GM19043 (cell line): Measurements from ENCODE around the gene MRPL55.
"Not testable (repeated sequence)": the region's sequence is repeated elsewhere in the genome, so short reads cannot be mapped to it uniquely, and the experiment has no call there.

ENCODE experiments used
- ATAC-seq: cut with Tn5 transposase; IDR thresholded peaks from one replicate; pipeline ENCODE4 v1.9.1; 2021; ENCODE audit warnings: low read depth; ENCODE audit not compliant: unreplicated experiment

MRPL55 gene

DNA sequence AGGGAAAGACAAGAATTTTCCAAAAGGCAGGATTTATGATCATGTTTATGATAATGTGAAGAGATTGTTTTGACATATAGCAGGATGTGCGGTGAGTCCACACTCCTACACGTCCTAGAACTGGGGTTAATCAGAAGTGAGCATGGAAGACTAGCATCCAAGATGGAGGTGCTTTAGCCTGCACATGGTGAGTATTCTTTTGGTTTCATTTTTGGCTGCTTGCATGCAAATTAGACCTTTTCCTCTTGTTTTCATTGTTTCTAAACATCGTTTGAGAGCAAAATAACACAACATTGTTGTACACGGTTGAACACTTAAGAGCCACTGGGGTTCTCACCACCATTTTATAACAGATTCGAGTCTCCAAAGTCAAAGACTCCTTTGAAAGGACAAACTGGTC, 16.1 kb upstream of the MRPL55 start:
- no peak for ATAC-seq

DNA sequence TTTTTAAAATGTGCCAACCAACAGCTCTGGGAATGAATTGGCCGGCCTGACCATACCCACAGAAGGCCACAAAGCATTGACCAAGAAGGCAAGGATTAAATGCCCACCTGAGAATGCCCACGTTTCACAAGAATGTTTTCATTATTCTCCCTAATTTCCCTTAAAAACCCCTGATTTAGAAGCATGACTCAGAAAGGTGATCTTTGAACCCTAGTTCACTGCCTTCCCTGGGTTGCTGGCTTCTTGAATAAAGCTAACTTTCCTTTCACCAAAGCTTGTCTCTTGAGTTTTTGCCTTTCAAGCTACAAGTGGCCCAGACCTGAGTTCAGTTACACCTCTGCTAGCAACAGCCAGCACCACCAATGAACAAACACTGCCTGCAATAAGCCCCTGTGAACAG, 14.4 kb upstream of the MRPL55 start:
- no peak for ATAC-seq

DNA sequence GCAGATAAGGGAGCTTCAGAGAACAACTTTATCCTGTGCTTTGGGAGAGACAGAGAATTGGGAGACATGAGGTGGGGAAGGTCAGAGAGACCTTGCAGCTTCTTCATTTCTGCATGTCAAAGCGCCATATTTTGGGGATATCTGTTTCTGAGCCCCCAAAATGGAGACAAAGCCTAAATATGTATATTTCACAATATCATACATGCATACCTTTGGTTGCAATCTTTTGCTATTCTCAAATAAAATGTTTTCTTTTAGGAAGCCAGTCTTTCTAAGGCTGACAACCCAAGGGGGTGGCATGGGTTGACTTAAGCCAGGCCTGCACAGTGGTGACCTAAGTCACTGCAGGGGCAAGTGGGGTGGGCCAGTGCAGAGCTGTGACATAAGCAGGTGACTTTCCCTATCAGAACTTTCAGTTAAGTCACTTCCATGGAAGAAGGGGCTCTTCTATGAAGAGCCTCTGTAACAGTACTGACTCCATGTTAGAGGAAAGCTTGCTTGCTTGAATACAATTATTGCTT, 13.9 kb upstream of the MRPL55 start:
- no peak for ATAC-seq

DNA sequence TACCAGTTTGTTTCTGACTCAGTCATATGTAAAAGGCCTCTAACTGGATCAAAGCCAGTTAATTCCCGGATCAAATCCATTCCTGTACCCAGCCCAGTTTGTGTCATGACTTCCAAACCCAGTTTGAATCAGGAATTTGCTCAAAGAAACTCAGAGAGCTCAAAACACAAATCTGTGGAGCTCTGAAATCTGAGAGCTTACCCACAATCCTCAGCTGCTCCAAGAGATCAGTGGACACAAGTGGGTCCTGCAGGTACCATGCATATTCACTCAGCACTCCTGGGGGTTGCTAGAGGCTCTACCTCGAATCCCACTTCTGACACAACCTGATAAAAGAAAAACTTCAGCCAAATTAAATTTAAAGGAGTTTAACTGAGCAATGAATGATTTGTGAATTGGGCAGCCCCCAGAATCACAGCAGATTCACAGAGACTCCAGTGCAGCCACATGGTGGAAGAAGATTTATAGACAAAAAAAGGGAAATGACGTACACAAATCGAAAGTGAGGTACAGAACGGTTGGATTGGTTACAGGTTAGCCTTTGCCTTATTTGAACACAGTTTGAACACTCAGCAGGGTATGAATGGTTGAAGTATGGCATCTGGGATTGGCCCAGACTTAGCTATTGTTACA, 11.9 kb upstream of the MRPL55 start:
- ATAC-seq, result no peak

DNA sequence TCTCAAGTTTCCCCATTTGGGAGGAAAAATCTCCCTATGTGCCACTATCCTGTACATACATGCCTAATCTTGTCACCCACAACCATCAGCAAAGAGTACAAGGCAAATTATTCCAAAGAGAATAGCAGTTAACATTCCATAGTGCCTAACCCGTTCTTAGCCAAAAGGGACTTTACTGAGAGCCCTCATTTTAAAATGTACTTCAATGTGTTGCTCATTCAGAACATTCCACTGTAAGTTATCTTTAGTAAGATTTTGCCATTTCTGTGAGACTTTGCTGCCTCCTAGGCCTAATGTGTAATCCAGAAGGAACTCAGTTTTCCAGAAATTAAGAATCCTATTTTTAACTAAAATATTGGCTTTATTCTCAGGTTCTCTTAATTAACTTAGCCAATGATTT, 11.3 kb upstream of the MRPL55 start:
- ATAC-seq, result no peak

DNA sequence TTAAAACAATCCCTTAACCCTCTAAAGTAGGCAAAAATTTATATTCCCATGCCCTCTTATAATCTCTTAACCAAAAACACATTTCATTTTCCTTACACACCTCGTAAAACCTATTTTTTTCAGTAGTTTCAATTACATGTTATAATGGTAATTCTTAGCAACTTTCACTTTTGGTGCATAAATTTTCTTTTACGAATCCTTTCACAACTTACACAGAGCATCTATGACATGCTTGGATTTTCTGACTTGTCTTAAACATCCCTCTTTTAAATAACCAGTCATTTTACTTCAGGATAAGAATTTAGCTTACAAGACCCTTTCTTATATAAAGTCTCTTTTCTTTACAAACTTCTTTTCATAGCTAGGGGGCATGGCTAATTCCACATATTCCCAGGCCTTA, 8.9 kb upstream of the MRPL55 start:
- no peak for ATAC-seq

DNA sequence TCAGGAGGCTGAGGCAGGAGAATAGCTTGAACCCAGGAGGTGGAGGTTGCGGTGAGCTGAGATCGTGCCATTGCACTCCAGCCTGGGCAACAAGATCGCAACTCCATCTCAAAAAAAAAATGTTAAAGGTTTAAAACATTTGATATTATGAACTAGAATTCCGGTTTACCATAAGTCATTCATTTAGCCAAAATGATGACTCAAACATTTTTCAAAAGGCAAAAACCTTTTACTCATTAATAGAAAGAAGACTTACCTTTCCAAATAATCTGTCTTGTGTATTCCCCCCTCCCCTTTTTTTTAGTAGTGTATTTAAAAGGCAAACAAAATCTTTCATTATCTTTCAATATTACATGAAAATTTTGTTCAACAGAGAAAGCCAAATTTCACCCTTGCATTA, 8.2 kb upstream of the MRPL55 start:
- ATAC-seq, result no peak

DNA sequence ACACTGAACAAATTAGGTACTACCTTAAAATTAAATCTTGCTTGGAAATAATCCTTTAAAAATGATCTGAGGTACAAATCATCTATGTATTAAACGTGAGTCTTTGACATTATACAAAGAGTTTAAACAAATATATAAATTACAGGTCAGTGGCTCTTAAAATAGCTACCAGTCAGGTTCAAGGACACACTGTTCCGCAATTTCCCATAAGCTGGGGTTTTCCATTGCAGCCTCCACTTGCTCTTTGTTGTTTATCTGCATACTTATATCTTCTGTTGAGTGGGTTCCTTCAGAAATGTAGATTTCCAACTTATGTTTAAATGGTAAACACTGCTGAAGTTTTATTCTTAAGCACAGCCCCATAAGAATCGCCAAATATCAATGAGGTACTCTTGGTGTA, 5.7 kb upstream of the MRPL55 start:
- no peak for ATAC-seq

DNA sequence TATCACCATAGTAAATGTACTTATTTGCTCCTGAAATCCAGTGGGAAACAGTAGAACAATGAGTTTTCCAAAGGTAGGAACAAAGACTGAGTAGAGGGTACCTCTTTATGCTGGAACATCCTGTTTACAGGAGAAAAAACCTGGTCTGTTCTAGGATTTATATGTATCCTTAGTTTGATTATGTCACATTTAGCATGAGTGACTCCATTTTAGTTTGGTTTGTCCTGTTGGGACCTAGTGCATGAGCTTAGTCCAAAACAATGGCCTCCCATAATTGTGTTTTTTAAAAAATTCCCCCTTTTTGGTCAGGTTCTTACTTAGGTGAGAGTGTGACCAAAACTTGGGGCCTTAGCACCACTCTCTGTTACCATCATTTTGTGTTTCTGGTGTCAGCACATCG, 3.5 kb upstream of the MRPL55 start:
- ATAC-seq, result no peak

DNA sequence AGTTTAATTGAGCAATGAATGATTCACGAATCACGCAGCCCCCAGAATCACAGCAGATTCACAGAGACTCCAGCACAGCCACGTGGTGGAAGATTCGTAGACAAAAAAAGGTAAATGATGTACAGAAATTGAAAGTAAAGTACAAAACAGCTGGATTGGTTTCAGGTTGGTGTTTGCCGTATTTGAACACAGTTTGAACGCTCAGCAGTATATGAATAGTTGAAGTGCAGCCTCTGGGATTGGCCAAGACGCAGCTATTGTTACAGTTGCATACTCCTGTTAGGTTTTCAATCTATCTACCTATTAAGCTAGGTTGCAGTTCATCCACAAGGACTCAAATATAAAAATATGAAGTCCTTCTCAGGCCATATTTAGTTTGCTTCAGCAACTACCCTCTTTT, 3.1 kb upstream of the MRPL55 start:
- no peak for ATAC-seq

DNA sequence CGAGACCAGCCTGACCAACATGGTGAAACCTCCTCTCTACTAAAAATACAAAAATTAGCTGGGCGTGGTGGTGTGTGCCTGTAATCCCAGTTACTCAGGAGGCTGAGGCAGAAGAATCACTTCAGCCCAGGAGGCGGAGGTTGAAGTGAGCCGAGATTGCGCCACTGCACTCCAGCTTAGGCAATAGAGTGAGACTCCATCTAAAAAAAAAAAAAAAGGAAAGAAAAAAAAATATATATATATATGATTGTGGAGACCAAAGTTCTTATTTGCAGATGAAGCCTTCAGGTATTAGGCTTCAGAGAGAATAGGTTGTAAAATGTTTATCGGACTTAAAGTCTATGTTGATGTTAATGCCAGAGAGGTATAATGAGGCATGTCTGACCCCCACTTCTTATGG, 2.2 kb upstream of the MRPL55 start:
- not testable (repeated sequence) for ATAC-seq

DNA sequence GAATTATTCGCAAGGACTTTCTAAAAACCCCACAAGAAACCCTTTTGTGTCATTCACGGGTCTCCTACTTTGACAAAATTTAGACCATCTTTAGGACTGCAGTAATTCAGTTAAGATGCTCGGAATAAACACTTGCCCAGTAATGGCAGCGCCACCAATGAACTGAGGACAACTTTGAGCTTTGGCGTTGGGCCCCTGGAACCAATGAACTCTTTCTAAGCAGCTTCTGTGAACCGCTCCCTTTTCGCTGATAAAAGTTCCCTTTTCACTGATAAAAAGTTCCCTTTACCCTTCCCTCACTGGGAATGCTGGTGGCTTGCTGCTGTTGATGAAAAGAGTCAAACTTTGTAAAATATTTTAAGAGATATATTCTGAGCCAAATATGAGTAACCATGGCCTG, 1.5 kb upstream of the MRPL55 start:
- no peak for ATAC-seq

DNA sequence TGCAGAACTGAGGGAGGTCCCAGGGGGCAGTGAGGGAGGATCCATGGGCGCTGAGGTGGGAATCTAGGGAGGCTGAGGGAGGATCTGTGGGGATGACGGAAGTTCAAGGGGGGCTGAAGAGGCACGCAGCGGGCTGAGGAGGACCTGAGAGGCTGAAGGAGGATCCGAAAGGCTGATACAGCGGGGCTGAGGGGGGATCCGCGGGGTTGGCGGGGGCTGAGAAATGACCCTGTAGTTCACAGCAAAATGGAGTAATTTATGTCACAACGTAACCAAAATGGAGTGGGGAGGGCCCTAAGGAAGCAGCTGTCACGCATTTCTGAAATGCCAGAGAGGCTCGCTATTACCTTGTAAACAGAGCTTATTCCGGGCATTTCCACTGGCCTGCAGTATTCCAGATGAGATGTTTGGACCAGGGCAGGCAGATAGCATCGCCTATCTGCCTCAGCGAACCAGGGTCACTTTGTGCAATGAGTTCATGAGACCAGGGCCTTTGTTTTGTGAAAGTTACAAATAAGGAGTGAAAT, 926 bp upstream of the MRPL55 start:
- ATAC-seq, result no peak

DNA sequence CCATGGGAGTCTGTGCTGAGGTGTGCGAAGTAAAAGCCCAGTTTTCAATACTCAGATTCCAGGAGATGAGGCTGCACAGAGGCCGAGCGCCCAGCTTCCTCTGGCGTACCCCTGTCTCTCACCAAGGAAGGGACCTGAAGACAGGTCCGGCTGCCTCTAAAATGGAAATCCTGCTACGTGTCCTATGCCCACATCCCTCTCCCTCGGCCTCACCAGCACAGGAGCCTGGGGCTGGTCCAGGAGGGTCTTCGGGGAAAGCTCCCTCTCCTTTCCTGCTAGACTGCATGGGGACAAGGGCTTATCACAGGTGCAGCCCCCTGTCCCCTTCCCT, 392 bp downstream of the MRPL55 start:
- no peak for ATAC-seq

DNA sequence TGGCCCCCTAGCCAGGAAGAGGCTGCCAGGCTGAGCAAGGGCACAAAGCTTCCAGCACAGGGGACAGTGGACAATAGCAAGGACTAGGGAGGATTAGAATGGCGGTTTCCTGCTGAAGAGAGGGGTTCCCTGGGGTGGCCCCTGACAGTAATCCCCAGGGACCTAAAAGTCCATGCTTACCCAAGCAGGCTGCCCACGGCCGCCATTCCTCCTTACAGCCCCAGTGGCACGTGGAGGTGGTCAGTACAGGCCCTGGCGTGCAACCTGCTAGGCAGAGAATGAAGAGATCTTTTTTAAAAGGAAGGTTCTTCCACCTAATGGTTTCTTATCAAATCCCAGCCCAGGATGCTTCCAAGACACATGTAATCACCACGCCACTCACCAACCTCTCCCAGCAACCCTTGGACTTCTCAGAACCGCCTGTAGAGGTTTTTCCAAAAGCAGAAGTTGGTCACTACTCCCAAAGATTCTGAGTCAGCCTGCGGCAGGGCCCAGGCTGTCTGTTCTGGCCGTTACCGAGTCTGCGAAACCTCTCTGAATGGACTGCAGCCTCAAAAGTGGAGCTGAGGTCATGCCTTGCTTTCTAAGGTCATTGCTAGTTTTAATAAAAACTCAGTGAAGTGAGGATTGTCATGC, 926 bp downstream of the MRPL55 start:
- ATAC-seq, result no peak

DNA sequence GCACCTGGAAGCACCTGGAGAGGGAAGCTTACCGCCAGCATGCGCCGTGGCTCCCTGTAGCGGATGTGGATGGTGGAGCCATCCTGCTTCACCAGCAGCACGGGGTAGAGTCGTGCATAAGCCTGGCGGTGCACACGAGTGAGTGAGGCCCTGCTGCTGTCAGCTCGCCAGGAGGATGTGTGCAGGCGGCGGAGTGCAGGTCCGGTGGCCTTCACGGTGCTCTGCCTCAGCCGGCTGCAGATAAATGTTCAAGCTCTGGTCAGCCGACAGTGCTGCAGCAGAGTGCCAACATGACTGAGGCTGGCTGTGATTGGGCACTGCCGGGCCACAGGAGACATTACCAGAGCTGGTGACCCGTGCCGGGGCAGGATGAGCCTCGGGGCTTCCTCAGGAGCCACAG, 1.5 kb downstream of the MRPL55 start:
- ATAC-seq, result no peak

DNA sequence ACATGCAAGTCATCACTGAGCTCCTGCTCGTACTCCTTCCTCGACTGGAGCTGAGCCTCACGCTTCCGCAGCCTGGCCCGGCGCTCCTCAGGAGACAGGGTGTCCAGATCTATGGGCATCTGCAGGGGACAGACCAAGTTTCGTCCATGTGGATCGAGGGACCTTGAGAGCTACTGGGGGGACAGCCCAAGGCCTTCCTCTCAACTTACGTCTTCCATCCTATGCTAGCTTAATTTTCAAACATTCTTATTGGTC, 2.4 kb downstream of the MRPL55 start:
- ATAC-seq, result no peak

DNA sequence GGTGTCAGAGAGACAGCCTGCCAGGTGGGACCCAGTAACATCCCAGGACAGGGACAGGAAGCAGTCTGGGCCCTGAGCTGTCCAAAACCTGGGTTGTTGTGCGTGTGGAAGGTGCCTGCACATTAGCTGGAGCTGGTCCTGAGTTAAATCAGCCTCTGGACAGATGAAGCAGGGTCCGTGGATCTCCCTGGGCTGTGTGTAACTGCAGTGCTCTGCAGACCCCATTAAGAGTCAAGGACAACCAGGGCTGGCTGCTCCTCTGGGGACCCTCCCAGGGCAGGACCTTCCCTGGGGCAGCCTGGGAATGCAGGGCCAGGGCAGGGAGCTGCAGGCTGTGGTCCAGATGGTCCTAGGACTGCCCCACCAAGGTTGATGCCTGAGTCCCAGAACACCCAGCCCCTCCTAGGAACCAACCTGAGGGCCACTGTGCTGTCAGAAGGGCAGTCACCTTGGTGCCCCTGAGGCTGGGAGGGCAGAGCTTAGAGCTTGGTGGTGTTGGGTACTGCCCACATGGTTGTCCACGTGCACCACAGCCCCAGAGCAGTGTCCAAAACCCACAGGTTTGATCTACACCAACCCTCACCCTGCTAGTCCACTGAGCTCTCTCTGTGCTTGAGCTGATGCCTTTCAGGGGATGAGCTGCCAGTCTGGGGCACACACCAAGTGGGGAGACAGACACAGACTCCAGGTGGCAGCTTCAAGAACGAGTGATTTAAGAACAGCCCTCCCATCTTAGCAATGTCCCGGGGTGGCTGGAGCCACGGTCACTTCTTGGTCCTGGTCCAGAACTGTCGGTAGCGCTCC, 2.9 kb downstream of the MRPL55 start:
- no peak for ATAC-seq

DNA sequence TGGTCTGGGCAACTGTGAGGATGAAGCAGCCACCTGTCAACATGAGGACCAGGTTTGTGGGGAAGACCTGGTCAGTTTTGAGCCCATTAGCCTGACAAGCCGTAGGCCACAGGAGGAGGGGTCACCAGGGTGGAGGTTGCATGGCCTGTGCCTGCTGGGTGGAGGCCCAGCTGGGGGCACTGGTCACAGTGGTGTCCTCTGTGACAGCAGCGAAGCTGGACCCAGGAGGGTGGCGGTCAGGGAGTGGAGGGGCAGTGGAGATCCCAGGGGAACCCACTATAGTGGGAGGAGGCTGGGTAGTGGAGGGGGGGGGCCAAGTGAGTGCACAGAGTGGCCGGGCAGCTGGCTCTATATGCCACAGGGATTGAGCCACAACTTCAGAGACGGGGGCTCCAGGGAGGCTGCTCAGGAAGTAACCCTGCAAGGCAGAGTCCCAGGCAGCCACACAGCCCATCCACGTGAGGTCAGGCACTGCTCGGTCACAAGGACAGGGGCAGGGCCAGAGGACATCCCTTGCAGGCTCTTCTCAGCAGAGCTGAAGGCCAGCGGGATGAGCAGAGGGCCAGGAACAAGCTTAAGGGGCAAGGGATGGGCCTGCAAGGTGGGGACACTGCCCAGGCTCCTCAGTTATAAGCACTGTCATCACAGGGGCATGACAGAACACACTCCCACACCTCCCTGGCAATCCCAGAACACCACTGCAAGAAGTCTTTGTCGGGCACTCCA, 3.7 kb downstream of the MRPL55 start:
- ATAC-seq, result no peak

DNA sequence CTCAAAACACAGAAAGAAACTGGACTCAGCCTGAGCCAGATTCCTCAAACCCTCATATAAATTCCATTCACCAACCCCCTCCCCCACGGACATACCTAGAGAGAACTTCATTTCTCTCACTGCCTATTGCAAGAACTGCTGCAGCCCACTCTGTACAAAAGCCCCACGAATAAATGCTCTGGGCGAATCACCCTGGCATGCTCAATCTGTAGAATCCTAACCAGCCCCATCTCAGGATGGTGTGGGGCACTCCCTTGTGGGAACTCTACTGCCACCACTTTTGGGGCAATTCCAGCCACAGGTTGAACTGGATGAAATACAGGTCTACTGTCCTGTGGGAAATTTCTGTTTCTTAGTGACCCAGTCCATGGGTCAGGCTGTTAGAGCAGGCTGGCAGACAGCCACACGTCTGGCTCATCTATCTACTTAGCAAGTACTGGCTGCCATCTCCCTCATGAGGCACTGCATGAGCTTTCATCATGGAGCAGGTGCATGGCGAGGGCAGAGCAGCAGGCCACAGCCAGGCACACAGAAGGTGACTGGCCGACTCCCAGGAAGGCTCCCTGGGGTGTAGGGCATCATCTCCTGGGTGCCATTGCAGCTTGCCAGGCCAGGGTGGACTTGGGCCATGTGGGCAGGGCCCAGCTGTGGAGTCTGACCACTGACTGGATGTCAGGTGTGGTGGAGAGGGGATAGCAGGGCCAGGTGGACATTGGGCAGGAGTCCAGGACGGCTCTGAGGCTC, 4.4 kb downstream of the MRPL55 start:
- ATAC-seq, result no peak
